ENCODE data around the gene ZCCHC14. TPM values are rescaled to one million over a fixed set of nuclear protein-coding genes. Genes with fewer than 3 reads are reported as not detected.
"Not testable (repeated sequence)": the region's sequence is repeated elsewhere in the genome, so short reads cannot be mapped to it uniquely, and the experiment has no call there.

ZCCHC14 gene
- total RNA-seq, 1 donor from 2014 or later: 15.9 TPM

DNA sequence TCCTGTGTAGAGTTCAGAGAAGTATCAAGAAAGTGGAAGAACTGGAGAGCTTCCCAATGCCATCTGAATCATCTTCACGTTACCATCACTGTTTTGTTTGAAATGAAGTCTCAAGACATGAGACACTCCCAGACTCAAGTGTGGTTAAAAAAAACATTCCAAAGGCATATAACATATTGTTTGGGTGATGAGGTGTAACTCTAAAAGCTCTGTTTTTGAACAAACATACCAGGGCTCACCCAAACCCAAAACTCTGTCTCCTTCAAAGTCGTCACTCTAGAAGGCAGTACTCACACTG lies 6.3 kb upstream of the ZCCHC14 start:
- intact Hi-C loops (cut with micrococcal nuclease): no loop called here
- TF ChIP-seq, protein P1, sequence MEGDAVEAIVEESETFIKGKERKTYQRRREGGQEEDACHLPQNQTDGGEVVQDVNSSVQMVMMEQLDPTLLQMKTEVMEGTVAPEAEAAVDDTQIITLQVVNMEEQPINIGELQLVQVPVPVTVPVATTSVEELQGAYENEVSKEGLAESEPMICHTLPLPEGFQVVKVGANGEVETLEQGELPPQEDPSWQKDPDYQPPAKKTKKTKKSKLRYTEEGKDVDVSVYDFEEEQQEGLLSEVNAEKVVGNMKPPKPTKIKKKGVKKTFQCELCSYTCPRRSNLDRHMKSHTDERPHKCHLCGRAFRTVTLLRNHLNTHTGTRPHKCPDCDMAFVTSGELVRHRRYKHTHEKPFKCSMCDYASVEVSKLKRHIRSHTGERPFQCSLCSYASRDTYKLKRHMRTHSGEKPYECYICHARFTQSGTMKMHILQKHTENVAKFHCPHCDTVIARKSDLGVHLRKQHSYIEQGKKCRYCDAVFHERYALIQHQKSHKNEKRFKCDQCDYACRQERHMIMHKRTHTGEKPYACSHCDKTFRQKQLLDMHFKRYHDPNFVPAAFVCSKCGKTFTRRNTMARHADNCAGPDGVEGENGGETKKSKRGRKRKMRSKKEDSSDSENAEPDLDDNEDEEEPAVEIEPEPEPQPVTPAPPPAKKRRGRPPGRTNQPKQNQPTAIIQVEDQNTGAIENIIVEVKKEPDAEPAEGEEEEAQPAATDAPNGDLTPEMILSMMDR (IDR thresholded peaks at IDR 0.05; ENCODE audit: borderline replicate concordance): no peak
- Histone ChIP-seq H3K27ac (replicated peaks) (no peak overlapping the region), H3K27me3 (ENCODE audit: low read depth) (no peaks in the 10 kb centered on the region), H3K36me3 (no peaks in the 10 kb centered on the region), H3K4me1 (no peaks in the 10 kb centered on the region), H3K9me3 (replicated peaks) (no peaks in the 10 kb centered on the region), H3K4me3 (no peak overlapping the region)
- no peak for DNase-seq

DNA sequence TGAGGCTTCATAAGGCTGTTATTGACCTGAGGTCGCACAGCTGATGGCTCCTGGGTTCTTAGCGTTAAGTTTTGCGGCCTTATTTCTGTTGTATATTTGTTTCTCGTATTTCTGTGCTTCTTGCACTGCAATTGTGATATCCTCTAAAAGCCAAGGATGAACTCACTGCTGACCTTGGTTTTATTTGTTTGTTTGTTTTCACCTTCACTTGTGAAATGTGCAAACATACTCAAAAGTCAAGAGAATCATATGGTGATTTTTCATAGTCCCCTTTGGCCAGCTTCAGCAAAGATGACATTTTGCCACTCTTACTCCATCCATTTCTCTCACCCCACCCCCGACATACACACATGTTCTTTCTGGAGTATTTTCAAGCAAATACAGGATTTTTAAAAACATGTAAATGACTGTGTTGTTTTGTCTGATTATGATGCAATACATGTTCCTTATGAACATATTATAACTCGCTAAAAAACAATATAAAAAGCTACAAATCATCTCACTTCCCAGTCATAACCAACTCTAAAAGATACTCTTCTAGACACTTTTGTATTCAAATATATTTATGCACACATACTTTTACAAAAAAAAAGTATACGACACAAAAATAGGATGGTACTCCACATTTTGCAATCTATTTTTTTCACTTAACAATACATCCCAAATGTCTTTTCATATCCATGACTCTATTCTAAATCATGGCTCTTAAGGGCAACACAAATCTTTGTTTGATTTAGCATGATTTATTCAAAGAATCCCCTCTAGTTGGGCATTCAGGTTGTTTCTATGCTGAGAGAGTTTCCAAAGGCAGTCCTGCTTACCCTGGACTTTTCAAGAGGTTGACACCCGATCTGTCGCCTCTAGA lies 5.7 kb upstream of the ZCCHC14 start:
- H3K27ac ChIP-seq (replicated peaks): no peak overlapping the region
- intact Hi-C loops (cut with micrococcal nuclease): no loop called here
- DNase-seq: no peak
- TF ChIP-seq, protein P1 (IDR thresholded peaks at IDR 0.05; ENCODE audit: borderline replicate concordance): no peak
- no peaks in the 10 kb centered on the region for H3K9me3 ChIP-seq (replicated peaks)
- H3K4me3 ChIP-seq: no peak overlapping the region
- H3K4me1 ChIP-seq: peaks cover 3% of the 10 kb centered on the region
- no peaks in the 10 kb centered on the region for H3K36me3 ChIP-seq
- H3K27me3 ChIP-seq (ENCODE audit: low read depth): no peaks in the 10 kb centered on the region

DNA sequence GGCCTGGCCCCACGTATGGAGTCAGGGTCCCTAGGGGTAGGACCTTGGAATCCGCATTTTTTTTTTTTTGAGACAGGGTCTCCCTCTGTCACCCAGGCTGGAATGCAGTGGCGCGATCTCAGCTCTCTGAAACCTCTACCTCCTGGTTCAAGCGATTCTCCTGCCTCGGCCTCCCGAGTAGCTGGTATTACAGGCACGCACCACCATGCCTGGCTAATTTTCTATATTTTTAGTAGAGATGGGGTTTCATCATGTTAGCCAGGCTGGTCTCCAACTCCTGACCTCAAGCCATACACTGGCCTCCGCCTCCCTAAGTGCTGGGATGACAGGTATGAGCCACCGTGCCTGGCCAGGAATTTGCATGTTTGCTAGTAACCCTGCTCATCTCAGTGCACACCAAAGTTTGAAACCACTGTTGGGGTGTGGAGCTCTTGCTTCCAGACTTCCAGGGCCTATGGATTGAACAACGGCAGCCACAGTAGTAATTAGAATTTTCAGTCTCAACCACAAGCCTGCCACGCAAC lies 5.0 kb upstream of the ZCCHC14 start:
- H3K27ac ChIP-seq (replicated peaks); H3K9me3 ChIP-seq (replicated peaks); H3K36me3 ChIP-seq; DNase-seq; H3K4me3 ChIP-seq; H3K27me3 ChIP-seq (ENCODE audit: low read depth); H3K4me1 ChIP-seq; intact Hi-C loops (cut with micrococcal nuclease): not testable (repeated sequence)

DNA sequence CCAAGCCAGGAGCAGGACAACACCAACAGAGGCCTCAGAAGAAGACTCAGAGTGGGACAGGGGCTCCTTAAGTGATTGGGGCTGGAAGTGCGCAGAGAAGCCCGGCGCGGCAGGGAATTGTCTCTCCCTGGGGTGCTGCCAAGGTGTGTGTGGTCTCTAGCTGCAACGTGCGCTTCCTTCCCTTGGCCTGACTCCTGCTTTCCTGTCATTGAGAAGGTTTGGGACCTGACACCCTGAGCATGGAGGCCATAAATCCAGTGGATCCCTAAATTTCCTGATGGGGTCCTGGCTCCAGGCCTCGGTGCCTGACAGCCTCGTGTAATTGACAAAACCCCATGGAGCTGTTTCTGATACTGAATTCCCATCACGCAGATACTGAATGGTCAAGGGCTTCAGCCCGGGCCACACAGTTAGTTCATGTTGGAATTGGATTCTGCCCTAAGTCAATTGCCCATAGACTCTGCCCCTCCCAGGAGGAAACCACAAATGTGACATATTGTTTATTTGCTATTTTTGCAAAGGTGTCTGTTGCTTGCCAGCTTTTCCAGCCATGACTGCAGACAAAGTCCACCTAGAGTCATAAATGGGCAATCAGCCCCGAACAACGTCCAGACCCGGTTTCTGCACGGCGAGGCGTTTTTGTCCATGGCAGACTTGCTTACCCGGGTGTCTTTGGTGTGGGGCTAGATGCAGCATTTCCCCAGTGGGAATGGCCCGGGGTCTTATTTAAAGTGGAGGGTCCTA lies 4.4 kb upstream of the ZCCHC14 start:
- H3K4me1 ChIP-seq; H3K27me3 ChIP-seq (ENCODE audit: low read depth); DNase-seq; intact Hi-C loops (cut with micrococcal nuclease); H3K4me3 ChIP-seq; H3K36me3 ChIP-seq; H3K27ac ChIP-seq (replicated peaks); H3K9me3 ChIP-seq (replicated peaks): not testable (repeated sequence)

DNA sequence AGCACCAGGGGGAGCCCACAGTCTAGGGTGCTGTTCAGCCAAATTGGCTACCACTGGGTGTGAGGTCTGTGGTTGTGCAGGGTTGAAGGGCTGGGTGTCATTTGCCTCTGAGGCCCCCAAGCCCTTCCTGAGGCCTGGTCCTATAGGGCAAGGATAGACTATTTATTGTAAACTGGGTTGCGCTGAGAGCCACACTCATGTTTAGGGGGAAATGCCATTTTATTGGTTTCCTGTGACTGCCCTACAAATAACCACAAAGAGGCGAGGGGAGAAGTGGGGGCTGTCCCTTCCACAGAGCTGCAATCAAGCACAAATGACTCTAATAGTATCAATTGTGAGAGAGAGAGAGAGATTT lies 3.6 kb upstream of the ZCCHC14 start:
- TF ChIP-seq, protein P1 (IDR thresholded peaks at IDR 0.05; ENCODE audit: borderline replicate concordance): no peak
- H3K36me3 ChIP-seq: no peaks in the 10 kb centered on the region
- DNase-seq: no peak
- H3K9me3 ChIP-seq (replicated peaks): no peaks in the 10 kb centered on the region
- no peak overlapping the region for H3K27ac ChIP-seq (replicated peaks)
- no peak overlapping the region for H3K4me3 ChIP-seq
- H3K27me3 ChIP-seq (ENCODE audit: low read depth): no peaks in the 10 kb centered on the region
- peaks cover 13% of the 10 kb centered on the region for H3K4me1 ChIP-seq
- intact Hi-C loops (cut with micrococcal nuclease): no loop called here

DNA sequence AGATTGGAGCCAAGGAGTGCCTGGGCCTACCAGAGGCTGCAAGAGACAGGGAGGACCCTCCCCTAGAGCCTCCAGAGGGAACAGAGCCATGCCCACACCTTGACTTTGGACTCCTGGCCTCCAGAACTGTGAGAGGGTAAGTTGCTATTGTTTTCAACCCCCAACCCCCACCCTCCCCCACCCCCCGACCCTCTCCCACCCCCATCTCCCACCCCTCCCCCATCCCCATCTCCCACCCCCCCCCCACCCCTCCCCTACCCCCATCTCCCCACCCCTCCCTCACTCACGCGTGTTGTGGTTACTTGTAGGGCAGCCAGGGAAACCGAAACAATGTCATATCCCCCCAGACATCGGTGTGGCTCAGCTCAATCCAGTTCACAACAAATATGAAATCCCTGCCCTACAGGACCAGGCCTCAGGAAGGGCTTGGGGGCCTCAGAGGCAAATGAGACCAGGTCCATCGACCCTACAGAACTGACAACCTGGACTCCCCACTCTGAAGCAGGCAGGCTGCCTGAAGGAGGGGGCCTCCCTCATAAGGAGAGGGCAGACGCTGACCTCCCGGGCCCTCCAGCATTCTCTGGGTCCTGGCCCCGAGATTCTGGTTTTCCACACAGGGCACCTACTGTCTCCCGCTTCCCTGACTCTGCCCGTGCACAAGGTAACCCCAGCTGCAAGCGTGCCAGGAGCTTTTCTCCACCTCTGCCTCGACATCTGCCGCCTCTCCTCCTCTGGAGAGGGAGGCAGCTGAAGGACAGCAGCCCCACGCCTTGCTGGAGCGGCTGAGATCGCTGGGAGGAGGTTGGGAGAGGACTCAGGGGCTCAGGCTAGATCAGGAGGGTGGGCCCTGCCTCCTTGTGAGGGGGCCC lies 3.0 kb upstream of the ZCCHC14 start:
- DNase-seq: no peak
- intact Hi-C loops (cut with micrococcal nuclease): no loop called here
- peaks cover 19% of the 10 kb centered on the region for H3K4me1 ChIP-seq
- no peaks in the 10 kb centered on the region for H3K9me3 ChIP-seq (replicated peaks)
- no peaks in the 10 kb centered on the region for H3K36me3 ChIP-seq
- no peaks in the 10 kb centered on the region for H3K27me3 ChIP-seq (ENCODE audit: low read depth)
- H3K27ac ChIP-seq (replicated peaks): no peak overlapping the region
- TF ChIP-seq, protein P1 (IDR thresholded peaks at IDR 0.05; ENCODE audit: borderline replicate concordance): no peak
- no peak overlapping the region for H3K4me3 ChIP-seq
